HG02763 (cell line): Measurements from ENCODE around the gene SPOCK1.

Experiments used
- ATAC-seq: cut with Tn5 transposase; IDR thresholded peaks from one replicate; pipeline ENCODE4 v1.9.1; 2021; ENCODE audit warnings: mild to moderate bottlenecking, moderate library complexity; ENCODE audit not compliant: unreplicated experiment

Gene SPOCK1

GRCh38 chr5:137176126-137176525 lies 323.0 kb downstream of the SPOCK1 start:
- no peak for ATAC-seq

GRCh38 chr5:137174196-137174595 lies 324.9 kb downstream of the SPOCK1 start:
- no peak for ATAC-seq

DNA sequence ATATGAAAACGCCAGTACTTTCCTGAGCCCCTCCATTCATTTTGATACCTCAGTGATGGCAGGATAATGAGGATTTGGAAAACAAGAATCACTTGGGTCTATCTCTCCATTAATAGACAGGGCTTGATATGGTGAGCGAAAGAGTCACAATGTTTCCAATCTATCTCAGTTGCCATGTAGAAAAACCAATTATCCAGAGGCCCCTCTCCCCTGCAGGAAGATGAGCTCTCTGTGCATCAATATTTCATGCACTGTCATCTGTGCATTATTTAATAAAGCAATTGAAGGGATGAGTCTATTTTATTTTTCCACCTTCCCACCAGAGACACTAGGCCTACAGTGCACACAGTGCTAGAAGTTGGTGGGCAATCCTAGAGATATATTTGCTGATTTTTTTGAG lies 326.9 kb downstream of the SPOCK1 start:
- no peak for ATAC-seq

GRCh38 chr5:137167187-137167586 lies 331.9 kb downstream of the SPOCK1 start:
- no peak for ATAC-seq

DNA sequence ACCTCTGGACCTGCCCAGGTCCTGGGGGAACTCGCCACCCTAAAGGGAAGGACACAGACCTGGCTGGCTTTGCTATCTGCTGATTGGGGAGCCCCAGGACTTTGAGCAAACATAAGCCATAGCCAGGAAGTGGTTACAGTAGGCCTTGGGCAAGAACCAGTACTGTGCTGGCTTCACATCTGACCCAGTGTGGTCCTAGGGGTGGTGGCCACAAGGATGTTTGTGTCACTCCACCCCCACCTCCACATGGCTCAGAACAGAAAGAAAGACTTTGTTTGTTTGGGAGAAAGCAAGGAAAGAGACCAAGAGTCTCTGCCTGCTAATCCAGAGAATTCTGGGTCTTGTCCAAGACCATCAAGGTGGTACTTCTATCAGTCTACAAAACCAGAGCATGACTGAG lies 334.2 kb downstream of the SPOCK1 start:
- no peak for ATAC-seq

- no peak for ATAC-seq
Observed at GRCh38 chr5:137164536-137164935, 334.6 kb downstream of the SPOCK1 start.

GRCh38 chr5:137158691-137159090 lies 340.4 kb downstream of the SPOCK1 start:
- no peak for ATAC-seq

DNA sequence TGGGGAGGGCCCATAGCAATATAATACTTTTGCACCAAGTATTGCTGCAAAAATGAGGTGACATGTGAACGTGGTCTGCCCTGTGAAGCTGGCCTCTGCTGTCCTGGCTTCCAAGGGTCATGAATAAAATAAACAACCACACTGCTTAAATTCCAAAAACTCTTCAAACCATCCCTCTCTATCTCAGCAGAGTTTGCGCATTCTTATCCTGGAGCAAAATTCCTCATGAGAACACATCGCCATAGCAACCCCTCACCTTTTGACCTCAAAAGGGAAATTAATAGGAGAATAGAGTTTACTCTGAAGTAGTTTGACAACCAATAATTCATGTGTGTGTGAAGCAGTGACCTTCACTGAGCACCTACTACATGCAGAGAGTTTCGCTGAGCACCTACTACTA lies 342.9 kb downstream of the SPOCK1 start:
- no peak for ATAC-seq

DNA sequence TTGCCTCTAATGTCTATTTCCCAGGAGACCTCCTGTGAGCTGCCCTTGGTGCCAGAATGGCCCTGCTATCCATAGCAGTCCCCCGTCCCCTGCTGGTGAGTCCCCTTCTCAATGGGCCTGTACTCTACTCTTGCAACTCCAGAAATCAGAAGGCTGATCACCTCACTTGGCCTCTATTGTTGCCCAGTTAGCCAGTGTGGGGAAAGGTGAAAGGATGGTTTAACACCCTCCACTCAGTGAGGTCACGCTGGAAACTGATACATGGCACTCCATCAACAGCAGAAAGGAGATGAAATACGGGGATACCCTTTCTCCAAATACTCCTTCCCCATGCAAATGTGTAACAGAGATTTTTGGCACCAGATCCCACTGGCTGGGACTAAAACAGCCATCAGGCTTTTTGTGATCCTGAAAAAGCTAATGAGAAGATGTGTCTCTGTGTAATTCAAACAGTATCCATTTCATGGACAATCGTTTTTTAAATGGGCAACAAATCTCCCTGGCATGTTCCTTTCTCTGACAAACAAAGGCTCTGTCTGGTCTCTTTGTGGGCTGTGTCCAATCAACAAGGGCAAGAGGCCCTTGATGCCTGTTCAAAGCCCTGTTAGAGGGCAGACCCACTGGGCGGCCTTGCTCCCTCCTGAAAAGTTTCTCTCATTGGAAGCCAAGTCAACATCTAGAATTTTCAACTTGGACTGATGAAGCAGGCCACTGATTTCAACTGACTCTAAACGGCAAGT lies 343.7 kb downstream of the SPOCK1 start:
- no peak for ATAC-seq

DNA sequence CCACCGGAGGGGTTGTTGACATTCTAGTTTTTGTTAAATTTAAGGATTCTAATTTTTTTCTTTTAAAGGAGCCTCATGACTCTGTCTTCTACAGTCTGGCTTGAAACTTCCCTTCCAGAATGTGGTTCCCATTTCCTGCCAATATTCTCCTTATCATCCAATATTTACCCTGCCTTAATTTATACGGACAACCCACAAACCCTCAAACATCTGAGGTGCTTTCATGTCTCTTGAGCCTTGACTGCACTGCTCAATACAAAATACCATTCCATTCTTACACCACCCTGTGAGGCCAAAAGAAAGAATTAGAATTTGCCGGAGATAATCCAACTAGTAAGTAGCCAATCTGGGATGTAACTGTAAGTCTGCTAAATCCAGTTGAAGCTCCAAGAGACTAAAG lies 346.5 kb downstream of the SPOCK1 start:
- no peak for ATAC-seq

DNA sequence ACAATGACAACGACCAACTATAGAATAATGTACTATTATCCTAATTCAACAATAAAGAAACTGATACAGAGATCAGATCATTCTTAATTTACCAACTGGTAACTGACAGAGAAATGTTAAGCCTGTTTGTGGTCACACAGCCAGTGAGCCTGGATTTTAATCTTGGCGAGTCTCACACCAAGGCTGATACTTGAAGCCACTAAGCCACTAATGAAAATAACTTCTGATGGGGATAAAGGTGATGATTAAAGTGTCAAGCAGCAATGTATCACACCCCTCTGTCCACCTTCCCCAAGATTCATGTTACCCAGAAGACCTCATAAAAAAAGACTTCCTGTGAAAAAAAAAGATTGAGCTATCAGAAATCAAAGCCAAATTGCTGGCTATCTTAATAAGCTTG lies 350.5 kb downstream of the SPOCK1 start:
- ATAC-seq: no peak

DNA sequence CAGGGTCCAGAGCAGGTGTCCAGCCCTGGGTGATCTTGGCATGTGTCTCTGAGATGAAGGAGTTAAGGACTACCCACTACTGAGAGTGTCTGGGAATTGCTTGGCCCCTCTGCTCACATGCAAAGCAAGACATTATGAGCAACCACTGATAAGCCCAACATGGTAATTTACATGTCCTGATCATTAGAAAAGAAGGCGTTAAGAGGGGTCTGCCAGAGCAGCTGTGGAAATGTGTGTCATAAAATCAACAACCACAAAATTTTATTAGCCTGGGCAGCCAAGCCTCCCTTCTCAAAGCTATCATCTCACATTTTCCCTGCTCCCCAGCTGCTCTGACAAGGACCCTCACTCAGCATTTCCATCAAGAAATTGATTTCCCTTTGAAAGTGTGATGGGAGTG lies 351.0 kb downstream of the SPOCK1 start:
- no peak for ATAC-seq

DNA sequence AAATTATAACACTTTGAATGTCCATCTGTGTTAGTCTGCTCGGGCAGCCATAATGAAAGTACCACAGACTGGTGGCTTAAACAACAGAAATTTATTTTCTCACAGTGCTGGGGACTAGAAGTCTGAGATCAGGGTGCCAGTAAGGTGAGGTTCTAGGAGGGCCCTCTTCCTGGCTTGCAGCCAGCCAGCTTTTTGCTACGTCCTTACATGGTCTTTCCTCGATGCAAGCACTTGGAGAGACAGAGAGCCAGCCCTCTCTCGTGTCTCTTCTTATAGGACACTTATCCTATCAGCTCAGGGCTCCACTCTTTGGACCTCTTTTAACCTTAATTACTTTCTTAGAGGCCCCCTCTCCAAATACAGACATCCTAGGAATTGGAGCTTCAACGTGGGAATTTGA lies 351.8 kb downstream of the SPOCK1 start:
- no peak for ATAC-seq

- ATAC-seq: no peak
Observed at GRCh38 chr5:137146402-137146890, 352.7 kb downstream of the SPOCK1 start.

GRCh38 chr5:137145721-137146120 lies 353.4 kb downstream of the SPOCK1 start:
- no peak for ATAC-seq

- no peak for ATAC-seq
Observed at GRCh38 chr5:137144656-137145055, 354.5 kb downstream of the SPOCK1 start.

GRCh38 chr5:137142764-137143605 lies 356.1 kb downstream of the SPOCK1 start:
- peak; percentile 63 for ATAC-seq

GRCh38 chr5:137142346-137142745 lies 356.8 kb downstream of the SPOCK1 start:
- peak; percentile 19 for ATAC-seq

DNA sequence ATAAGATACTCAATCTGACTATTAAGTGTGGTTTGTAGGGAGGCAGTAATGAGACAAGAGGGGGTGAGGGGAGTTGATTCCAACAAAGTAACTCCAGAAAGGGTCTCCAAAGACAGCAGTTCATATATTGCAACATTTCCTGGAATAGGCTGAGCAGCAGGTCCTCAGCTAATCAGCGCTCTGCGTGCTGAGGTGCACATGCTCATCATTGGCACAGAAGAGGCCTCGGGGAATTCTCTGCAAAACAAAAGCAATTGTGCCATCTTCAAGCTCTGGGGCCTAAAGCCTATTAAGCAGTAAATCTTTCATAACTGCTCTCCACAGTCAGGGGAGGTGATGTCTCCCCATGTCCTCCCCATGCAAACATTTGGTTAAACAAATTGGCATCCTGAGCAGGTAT lies 357.3 kb downstream of the SPOCK1 start:
- ATAC-seq: no peak

DNA sequence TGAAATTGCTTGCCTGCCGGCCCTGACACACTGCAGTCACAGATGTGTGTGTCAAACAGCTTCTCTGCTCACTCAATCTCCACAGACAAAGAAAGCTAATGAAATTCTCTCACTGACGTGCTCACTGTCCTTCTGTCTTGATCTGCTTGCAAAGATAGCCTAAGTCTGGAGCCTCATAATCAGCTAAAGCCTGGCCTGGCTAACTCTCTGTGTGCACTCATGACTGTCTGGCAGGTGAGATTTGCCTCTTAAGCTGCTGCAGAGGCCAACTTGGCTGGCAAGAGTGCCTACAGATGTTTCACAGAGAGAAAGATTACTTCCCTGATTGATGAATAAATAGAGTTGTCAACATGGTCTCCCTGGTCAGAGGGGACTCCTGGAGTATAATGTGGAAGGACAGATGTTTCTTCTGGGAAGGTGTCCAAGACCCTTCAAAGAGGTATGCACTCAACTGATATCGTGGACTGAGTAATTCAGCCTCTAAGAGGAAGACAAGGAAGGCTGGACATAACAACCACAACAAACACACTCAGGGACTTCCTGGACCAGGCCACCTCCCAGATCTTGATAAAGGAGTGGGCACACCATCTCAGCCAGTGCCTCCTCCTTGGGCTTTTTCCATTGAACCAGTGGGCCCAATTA lies 362.0 kb downstream of the SPOCK1 start:
- ATAC-seq: no peak

- no peak for ATAC-seq
Observed at GRCh38 chr5:137134920-137135532, 364.1 kb downstream of the SPOCK1 start.
